ENCODE data around the gene PLEKHA6.

- TF ChIP-seq, protein P1, sequence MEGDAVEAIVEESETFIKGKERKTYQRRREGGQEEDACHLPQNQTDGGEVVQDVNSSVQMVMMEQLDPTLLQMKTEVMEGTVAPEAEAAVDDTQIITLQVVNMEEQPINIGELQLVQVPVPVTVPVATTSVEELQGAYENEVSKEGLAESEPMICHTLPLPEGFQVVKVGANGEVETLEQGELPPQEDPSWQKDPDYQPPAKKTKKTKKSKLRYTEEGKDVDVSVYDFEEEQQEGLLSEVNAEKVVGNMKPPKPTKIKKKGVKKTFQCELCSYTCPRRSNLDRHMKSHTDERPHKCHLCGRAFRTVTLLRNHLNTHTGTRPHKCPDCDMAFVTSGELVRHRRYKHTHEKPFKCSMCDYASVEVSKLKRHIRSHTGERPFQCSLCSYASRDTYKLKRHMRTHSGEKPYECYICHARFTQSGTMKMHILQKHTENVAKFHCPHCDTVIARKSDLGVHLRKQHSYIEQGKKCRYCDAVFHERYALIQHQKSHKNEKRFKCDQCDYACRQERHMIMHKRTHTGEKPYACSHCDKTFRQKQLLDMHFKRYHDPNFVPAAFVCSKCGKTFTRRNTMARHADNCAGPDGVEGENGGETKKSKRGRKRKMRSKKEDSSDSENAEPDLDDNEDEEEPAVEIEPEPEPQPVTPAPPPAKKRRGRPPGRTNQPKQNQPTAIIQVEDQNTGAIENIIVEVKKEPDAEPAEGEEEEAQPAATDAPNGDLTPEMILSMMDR (conservative IDR thresholded peaks at IDR 0.05): no peak
- TF ChIP-seq ZFX (IDR thresholded peaks at IDR 0.05): no peak
These were observed 11.5 kb downstream of the PLEKHA6 start for GRCh38 chr1:204348242-204348641.
